CD14-positive monocyte (primary cell): ENCODE measurements around the gene AQP11. TPM values are rescaled to one million over a fixed set of nuclear protein-coding genes. Genes with fewer than 3 reads are reported as not detected.
A peak's percentile ranks its signal among the peaks of the same experiment; 100 is the strongest.

ENCODE experiments used
- DNase-seq, 3 donors: peaks; one replicate each; pipeline ENCODE4 v3.0.0-alpha.2; 2011 to 2022
- H2AFZ ChIP-seq: 2 replicates; pipeline ENCODE4 v1.6.0; 2012; ENCODE audit warnings: mild to moderate bottlenecking, low read depth, low read length, inconsistent platforms; ENCODE audit not compliant: insufficient read depth, poor library complexity, severe bottlenecking
- H3K27ac ChIP-seq, 2 donors: 1 replicate in 1 of 2; 2 replicates in 1 of 2; pipeline ENCODE4 v1.5.1; 2012 to 2013; ENCODE audit warnings: low read length in 2 of 2, control low read depth in 1 of 2, inconsistent platforms in 1 of 2, low read depth in 1 of 2, mild to moderate bottlenecking in 1 of 2
- H3K27me3 ChIP-seq, 2 donors: one replicate each; pipeline versions ENCODE4 v1.6.0 to v1.6.1; 2011 to 2013; ENCODE audit warnings: low read length in 2 of 2; ENCODE audit not compliant: control insufficient read depth in 2 of 2, insufficient read depth in 2 of 2
- H3K36me3 ChIP-seq, 2 donors: replicated peaks in 1 of 2; 1 replicate in 1 of 2; 2 replicates in 1 of 2; pipeline versions ENCODE4 v1.5.1 to v1.6.1; 2012 to 2013; ENCODE audit warnings: low read length in 2 of 2, control low read depth in 1 of 2, inconsistent platforms in 1 of 2, mild to moderate bottlenecking in 1 of 2; ENCODE audit not compliant: insufficient read depth in 2 of 2, control insufficient read depth in 1 of 2
- H3K4me1 ChIP-seq, 2 donors: 1 replicate in 1 of 2; 2 replicates in 1 of 2; pipeline versions ENCODE4 v1.5.1 to v1.6.1; 2012 to 2013; ENCODE audit warnings: low read length in 2 of 2, control low read depth in 1 of 2, inconsistent platforms in 1 of 2, mild to moderate bottlenecking in 1 of 2, moderate library complexity in 1 of 2; ENCODE audit not compliant: insufficient read depth in 2 of 2, control insufficient read depth in 1 of 2
- H3K4me2 ChIP-seq: replicated peaks from 2 replicates; pipeline ENCODE3; 2012; ENCODE audit warnings: low read length, moderate library complexity, mild to moderate bottlenecking; ENCODE audit not compliant: poor library complexity, severe bottlenecking; ENCODE audit errors: extremely low read depth
- H3K4me3 ChIP-seq, 3 experiments: fragments of 200-600 bp in 1 of 3; sonication (generic) in 1 of 3; replicated peaks in 1 of 3; 1 replicate in 2 of 3; 2 replicates in 1 of 3; pipeline ENCODE4 v1.5.1; 2011 to 2013; ENCODE audit warnings: low read length in 3 of 3, mild to moderate bottlenecking in 3 of 3, control low read depth in 2 of 3, low read depth in 2 of 3, inconsistent platforms in 1 of 3, moderate library complexity in 1 of 3
- H3K79me2 ChIP-seq: 2 replicates; pipeline ENCODE4 v1.6.0; 2012; ENCODE audit warnings: mild to moderate bottlenecking, control low read depth, inconsistent platforms, low read length, moderate library complexity; ENCODE audit not compliant: insufficient read depth
- H3K9ac ChIP-seq: 2 replicates; pipeline ENCODE4 v1.6.0; 2017; ENCODE audit warnings: low read length, mild to moderate bottlenecking; ENCODE audit not compliant: insufficient read depth, poor library complexity, severe bottlenecking
- H3K9me3 ChIP-seq, 2 donors: replicated peaks in 1 of 2; 1 replicate in 1 of 2; 2 replicates in 1 of 2; pipeline versions ENCODE4 v1.5.1 to v1.6.1; 2012 to 2013; ENCODE audit warnings: low read length in 2 of 2, control low read depth in 1 of 2; ENCODE audit not compliant: control insufficient read depth in 1 of 2, insufficient read depth in 1 of 2
- H4K20me1 ChIP-seq: 2 replicates; pipeline ENCODE4 v1.6.0; 2012; ENCODE audit warnings: mild to moderate bottlenecking, low read length, control low read depth, moderate library complexity; ENCODE audit not compliant: insufficient read depth
- H3K27ac Mint-ChIP-seq, 7 donors: one replicate each; pipeline ENCODE4 v1.8.0; 2020; ENCODE audit warnings: mild to moderate bottlenecking in 7 of 7, mixed read lengths in 7 of 7, moderate library complexity in 6 of 7, inconsistent platforms in 2 of 7
- H3K27me3 Mint-ChIP-seq, 3 donors: one replicate each; pipeline ENCODE4 v1.8.0; 2021 to 2022; ENCODE audit warnings: low read depth in 3 of 3, mild to moderate bottlenecking in 3 of 3, mixed read lengths in 3 of 3, moderate library complexity in 3 of 3, inconsistent platforms in 1 of 3
- H3K36me3 Mint-ChIP-seq, 2 donors: one replicate each; pipeline ENCODE4 v1.8.0; 2020; ENCODE audit warnings: mixed read lengths in 2 of 2, inconsistent platforms in 1 of 2, mild to moderate bottlenecking in 1 of 2
- H3K4me1 Mint-ChIP-seq: one replicate; pipeline ENCODE4 v1.8.0; 2020; ENCODE audit warnings: mild to moderate bottlenecking, mixed read lengths
- H3K4me3 Mint-ChIP-seq, 2 donors: one replicate each; pipeline ENCODE4 v1.8.0; 2020; ENCODE audit warnings: mild to moderate bottlenecking in 2 of 2, mixed read lengths in 2 of 2, moderate library complexity in 1 of 2
- H3K9me3 Mint-ChIP-seq, 7 donors: one replicate each; pipeline ENCODE4 v1.8.0; 2020 to 2022; ENCODE audit warnings: mixed read lengths in 7 of 7, mild to moderate bottlenecking in 6 of 7, moderate library complexity in 6 of 7, inconsistent platforms in 2 of 7
- CTCF ChIP-seq: fragments of 200-600 bp; IDR thresholded peaks from one replicate; pipeline ENCODE4 v1.8.0; 2022; ENCODE audit warnings: antibody characterized with exemption, mild to moderate bottlenecking
- WGBS: methylation state at CpG from one replicate; pipeline ENCODE4 v1.1.5; 2013; ENCODE audit warnings: missing lambda C conversion rate; ENCODE audit not compliant: insufficient coverage; 5-methylcytosine and 5-hydroxymethylcytosine counted together
- intact Hi-C, 2 donors: fragments of 100-400 bp; cut with micrococcal nuclease; formaldehyde crosslinking; loops; one replicate each; pipeline versions ENCODE4 v1.15.0 to v1.15.1; 2023
- polyA minus RNA-seq: library from RNA; depleted of rRNA, polyadenylated mRNA; stranded (reverse); fragments of >200 nt; gene quantifications from 2 replicates; pipeline ENCODE4 v1.2.3, GENCODE V29; 2012
- polyA plus RNA-seq, 3 donors: library from polyadenylated mRNA; depleted of rRNA in 1 of 3; unstranded in 2 of 3; stranded (reverse) in 1 of 3; fragments of 300-500 nt in 2 of 3; fragments of >200 nt in 1 of 3; fragmentation: Illumina TruSeq in 2 of 3; gene quantifications; 1 replicate in 2 of 3; 2 replicates in 1 of 3; pipeline ENCODE4 v1.2.3, GENCODE V29; 2012 to 2021
- total RNA-seq, 12 experiments: library from RNA in 1 of 12; stranded (reverse) in 1 of 12; fragments of 120-200 nt in 1 of 12; gene quantifications; one replicate each; pipeline ENCODE4 v1.2.4 and lab custom pipeline; 2013 to 2026; ENCODE audit warnings: mixed read lengths in 6 of 12, inconsistent platforms in 1 of 12

The AQP11 gene
- total RNA-seq (2013) = 0.23 TPM
- polyA plus RNA-seq (under 1 TPM in 2 of 3 donors, not detected in 1; 0.16 to 0.18 TPM), polyA minus RNA-seq (not detected in 2 replicates), total RNA-seq (lab: John Stamatoyannopoulos, UW) (0 to 1.5 (median 0) reads per million in 11 experiments)

GRCh38 chr11:77589521-77590193 lies at the start of gene AQP11:
Gene AQP11, plus strand, starts transcription at chr11:77589953. Its CDS starts 40 bp downstream, at chr11:77589993.
- no peak for TF ChIP-seq CTCF
- H3K4me2 ChIP-seq = peak within 1 kb of the TSS; percentile 96
- H3K36me3 ChIP-seq = no peaks in the 10 kb centered on the region
- no peaks in the 10 kb centered on the region for H4K20me1 ChIP-seq
- H3K27ac Mint-ChIP-seq = peak within 1 kb of the TSS in 3 of 7 donors; percentile 40 to 71 (median 54)
- H3K36me3 Mint-ChIP-seq = no peaks in the 10 kb centered on the region
- H3K4me3 ChIP-seq = peak within 1 kb of the TSS; percentile 40 to 80 (median 63)
- DNase-seq = peak; percentile 38 to 45 (median 39)
- H3K27ac ChIP-seq = no peak within 1 kb of the TSS
- H3K4me1 ChIP-seq = peaks cover 15 to 20% of the 10 kb centered on the region in 2 donors
- peaks cover 7 to 14% of the 10 kb centered on the region in 2 donors for H3K27me3 ChIP-seq
- peak within 1 kb of the TSS; percentile 84 to 94 for H3K4me3 Mint-ChIP-seq
- H3K9me3 ChIP-seq = no peaks in the 10 kb centered on the region
- peak within 1 kb of the TSS; percentile 81 for H2AFZ ChIP-seq
- H3K4me1 Mint-ChIP-seq = peaks cover 19% of the 10 kb centered on the region
- intact Hi-C loops = no loop called here
- peaks cover 0 to 2% (median 0%) of the 10 kb centered on the region in 7 donors for H3K9me3 Mint-ChIP-seq
- under 1% methylated on average over 62 of the region's 75 CpGs for WGBS
- H3K27me3 Mint-ChIP-seq = peaks cover 17 to 33% (median 21%) of the 10 kb centered on the region in 3 donors
- peak within 1 kb of the TSS; percentile 62 for H3K9ac ChIP-seq
- no peaks in the 10 kb centered on the region for H3K79me2 ChIP-seq

GRCh38 chr11:77542296-77542695 lies 47.5 kb upstream of the AQP11 start:
- no peak overlapping the region for H3K4me3 Mint-ChIP-seq
- no peak overlapping the region for H3K4me2 ChIP-seq
- peaks cover 0 to 2% (median 0%) of the 10 kb centered on the region in 3 donors for H3K27me3 Mint-ChIP-seq
- no peak overlapping the region for H3K27ac Mint-ChIP-seq
- H4K20me1 ChIP-seq = no peaks in the 10 kb centered on the region
- no peak overlapping the region for H3K27ac ChIP-seq
- H3K79me2 ChIP-seq = no peaks in the 10 kb centered on the region
- H3K4me3 ChIP-seq = no peak overlapping the region
- TF ChIP-seq CTCF = no peak
- no peak overlapping the region for H2AFZ ChIP-seq
- H3K9me3 Mint-ChIP-seq = no peaks in the 10 kb centered on the region
- intact Hi-C loops = loop anchor here in 1 of 2 donors (10.0 kb wide), 1 partner anchor 137 kb away; no protein-coding TSS in a partner anchor
- no peaks in the 10 kb centered on the region for H3K9me3 ChIP-seq
- no peaks in the 10 kb centered on the region for H3K36me3 Mint-ChIP-seq
- WGBS = no CpG with 5 or more reads among the region's 1 CpG
- H3K27me3 ChIP-seq = no peaks in the 10 kb centered on the region
- DNase-seq = no peak
- no peaks in the 10 kb centered on the region for H3K4me1 ChIP-seq
- H3K4me1 Mint-ChIP-seq = peaks cover 2% of the 10 kb centered on the region
- H3K9ac ChIP-seq = no peak overlapping the region
- no peaks in the 10 kb centered on the region for H3K36me3 ChIP-seq
